Stimulated activated CD4-positive, alpha-beta T cell treated with anti-CD3 and anti-CD28 coated beads, Interleukin-15, amount 100 ng/mL, for 48 hours (primary cell): ENCODE data around the gene PAGR1.
"Not testable (repeated sequence)": the region's sequence is repeated elsewhere in the genome, so short reads cannot be mapped to it uniquely, and the experiment has no call there.

ENCODE experiments used
- DNase-seq, 2 donors: peaks; one replicate each; pipeline ENCODE4 v3.0.0-alpha.2; 2020; ENCODE audit warnings: low read depth in 2 of 2

The PAGR1 gene

DNA sequence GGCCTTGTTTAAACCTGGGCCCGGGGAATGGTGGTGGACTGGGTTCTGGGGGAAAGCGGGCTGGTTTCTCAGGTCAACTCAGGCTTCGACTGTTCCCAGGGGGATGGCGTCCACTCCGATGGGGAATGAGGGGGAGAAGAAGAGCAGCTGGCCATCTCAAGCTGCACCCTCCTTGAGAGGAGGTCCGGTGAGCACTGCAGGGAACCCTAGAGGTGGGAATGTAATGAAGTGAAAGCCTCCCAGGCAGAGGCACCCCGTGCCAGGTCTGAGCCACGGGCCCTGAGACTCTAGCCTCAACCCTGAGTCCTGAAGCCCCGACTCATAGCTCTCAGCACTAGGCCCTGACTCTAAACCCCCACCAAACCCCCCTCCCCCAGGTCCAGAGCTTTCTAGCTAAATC, 48.3 kb downstream of the PAGR1 start:
- DNase-seq = no peak

DNA sequence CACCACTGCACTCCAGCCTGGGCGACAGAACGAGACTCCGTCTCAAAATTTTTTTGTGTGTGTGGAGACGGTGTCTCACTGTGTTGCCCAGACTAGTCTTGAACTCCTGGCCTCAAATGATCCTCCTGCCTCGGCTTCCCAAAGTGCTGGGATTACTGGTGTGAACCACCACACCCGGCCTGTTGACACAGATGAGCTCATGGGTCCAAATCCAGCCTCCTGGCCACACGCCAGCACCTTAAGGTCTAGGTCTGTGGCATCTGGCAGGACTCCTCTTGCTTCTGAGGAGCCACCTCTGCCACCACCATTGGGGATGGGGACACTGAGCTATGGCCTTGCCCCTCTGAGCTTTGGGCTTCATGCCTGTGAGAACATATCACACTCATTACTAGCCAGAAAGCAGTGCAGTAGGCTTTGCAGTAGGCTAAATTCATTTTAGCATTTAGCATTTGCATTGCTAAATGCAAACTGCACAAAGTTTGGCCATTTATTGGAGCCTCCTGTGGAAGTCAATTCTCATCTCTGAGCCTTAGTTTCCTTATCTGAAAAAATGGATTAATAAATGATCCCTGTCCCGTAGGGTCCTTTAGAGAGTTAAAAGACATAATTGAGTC, 52.6 kb downstream of the PAGR1 start:
- DNase-seq = no peak

DNA sequence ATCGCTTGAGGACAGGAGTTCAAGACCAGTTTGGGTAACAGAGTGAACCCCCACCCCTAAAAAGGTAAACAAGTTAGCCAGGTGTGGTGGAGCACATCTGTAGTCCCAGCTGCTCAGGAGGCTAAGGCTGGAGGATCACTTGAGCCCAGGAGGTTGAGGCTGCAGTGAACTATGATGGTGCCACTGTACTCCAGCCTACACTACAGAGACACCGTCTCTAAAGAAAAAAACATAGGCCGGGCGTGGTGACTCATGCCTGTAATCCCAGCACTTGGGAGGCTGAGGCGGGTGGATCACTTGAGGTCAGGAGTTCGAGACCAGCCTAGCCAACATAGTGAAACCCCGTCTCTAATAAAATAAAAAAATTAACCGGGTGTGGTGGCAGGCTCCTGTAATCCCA, 53.1 kb downstream of the PAGR1 start:
- DNase-seq = not testable (repeated sequence)
